ENCODE results near the gene BPNT1. TPM values are rescaled to one million over a fixed set of nuclear protein-coding genes. Genes with fewer than 3 reads are reported as not detected.

Gene BPNT1
- 27.1 and 27.6 TPM in 2 replicates for total RNA-seq
- long read RNA-seq, transcript BPNT1-201 (9 exons, 2,465 nt): major isoform, 12 of 27 reads
- long read RNA-seq, partial matches to known transcripts: 7 of 27 reads
- long read RNA-seq, other reads (novel, unspliced or antisense): 4 of 27 reads

DNA sequence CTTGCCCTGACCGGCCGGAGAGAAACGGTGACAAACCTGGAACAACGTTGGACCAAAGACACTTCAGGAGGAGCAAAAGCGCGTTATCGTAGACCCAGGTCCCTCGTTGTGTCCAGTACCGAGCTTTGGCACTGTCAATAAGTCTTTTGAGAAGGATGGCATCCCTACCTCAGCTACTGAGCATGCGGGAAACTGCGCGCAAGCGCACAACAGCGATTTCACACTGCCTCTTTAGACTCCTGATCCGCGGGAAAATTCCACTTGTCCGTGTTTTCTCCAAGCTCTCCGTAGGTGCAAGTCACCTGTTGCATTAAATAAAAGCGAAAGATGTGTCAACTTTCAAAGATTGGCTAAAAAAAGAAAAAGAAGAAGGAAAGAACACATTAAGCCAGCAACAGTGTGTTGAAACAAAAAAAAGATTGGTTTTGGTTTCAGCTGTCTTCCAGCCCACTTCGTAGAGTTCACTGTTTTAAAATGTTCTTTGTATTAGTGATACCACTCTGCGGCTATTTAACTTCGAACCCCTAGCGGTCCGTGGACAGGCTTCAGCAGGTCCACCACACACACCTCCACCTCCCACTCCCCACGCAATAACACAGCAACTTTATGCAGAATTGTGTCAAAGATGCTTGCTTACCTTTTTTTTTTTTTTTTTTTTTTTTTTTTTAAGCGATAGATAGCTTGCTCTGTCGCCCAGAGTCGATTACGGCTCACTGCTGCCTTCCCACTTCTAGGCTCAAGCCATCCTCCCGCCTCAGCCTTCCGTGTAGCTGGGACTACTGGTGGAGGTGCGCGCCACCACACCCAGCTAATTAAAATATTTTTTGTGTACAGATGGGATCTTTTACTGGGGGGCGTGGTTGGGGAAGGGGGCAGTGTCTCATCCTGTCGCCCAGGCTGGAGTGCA, at the start of gene BPNT1:
Gene BPNT1 (minus strand): TSS at position 139 of the 907 bp plus-strand sequence. CDS start 9,942 bp downstream, outside the sequence.
- peak within 1 kb of the TSS; percentile 84 for H3K4me3 Mint-ChIP-seq (ENCODE audit: low read depth)
- peak; percentile 40 for TF ChIP-seq CTCF (IDR thresholded peaks at IDR 0.05; ENCODE audit: unreplicated experiment)
- no peaks in the 10 kb centered on the region for H3K27me3 Mint-ChIP-seq
- peak; percentile 92 for DNase-seq (ENCODE audit: low spot score, unreplicated experiment)
- peak within 1 kb of the TSS; percentile 91 for H3K27ac Mint-ChIP-seq
- no peaks in the 10 kb centered on the region for H3K36me3 Mint-ChIP-seq (ENCODE audit: insufficient read depth)
- no peaks in the 10 kb centered on the region for H3K9me3 Mint-ChIP-seq (ENCODE audit: low read depth)
- no peaks in the 10 kb centered on the region for H3K4me1 Mint-ChIP-seq (ENCODE audit: low read depth)

DNA sequence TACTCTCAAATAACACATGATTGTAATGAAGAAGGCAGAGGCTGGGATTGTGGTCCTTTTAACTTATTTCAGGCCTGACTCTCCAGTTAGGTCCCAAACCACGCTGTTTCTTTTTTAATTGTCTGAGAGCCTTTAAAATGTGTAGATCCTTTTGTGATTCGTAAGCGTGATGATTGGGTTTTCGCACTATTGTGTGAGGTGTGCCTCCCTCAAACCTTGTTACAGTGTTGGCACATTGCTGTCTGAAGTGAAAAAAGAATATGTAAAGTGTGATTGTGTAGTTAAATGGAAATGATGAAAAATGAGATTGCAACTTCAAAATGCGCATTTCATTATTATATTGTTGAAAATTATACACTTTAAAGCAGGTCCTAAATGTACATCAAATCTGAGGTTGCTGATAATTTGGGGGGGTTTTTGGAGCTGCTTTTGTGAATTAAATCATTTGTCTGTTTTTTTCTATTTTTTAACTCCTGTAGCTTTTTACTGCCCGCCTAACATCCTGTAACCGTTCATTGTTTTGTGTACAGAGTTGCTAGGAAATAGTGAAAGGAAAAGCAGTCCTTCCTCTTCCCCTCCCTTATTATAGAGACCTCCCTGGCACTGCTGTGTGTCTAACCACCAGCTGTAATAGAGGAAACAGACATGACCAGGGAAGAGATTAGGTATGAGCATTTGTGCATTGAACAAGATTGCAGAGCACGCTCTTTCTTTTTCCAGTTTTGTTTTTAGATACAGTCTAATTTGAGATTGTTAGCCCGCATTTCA, 47.6 kb upstream of the BPNT1 start:
- no peaks in the 10 kb centered on the region for H3K9me3 Mint-ChIP-seq (ENCODE audit: low read depth)
- no peak overlapping the region for H3K27ac Mint-ChIP-seq
- no peaks in the 10 kb centered on the region for H3K27me3 Mint-ChIP-seq
- peaks cover 37% of the 10 kb centered on the region for H3K36me3 Mint-ChIP-seq (ENCODE audit: insufficient read depth)
- no peak for DNase-seq (ENCODE audit: low spot score, unreplicated experiment)
- H3K4me3 Mint-ChIP-seq (ENCODE audit: low read depth): no peak overlapping the region
- no peaks in the 10 kb centered on the region for H3K4me1 Mint-ChIP-seq (ENCODE audit: low read depth)
- no peak for TF ChIP-seq CTCF (IDR thresholded peaks at IDR 0.05; ENCODE audit: unreplicated experiment)

DNA sequence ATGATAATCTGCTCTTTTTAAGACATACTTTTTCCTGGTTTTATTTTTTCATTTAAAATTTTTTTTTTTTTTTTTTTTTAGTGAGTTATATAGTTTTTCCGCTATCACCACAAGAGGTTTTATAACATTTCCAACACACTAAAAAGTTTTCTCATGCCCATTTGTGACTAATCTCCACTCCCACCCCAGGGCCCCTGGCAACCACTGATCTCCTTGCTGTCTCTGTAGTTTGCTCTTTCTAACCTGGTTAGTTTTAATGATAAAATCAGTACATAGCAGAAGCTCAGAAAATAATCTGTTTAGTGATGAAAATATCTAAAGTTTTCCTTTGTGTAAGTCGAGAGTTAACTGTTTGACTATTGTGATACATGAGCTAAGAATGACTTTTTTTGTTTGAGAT, 46.2 kb upstream of the BPNT1 start:
- no peak for TF ChIP-seq CTCF (IDR thresholded peaks at IDR 0.05; ENCODE audit: unreplicated experiment)
- Mint-ChIP-seq H3K4me1 (ENCODE audit: low read depth) (no peaks in the 10 kb centered on the region), H3K9me3 (ENCODE audit: low read depth) (no peaks in the 10 kb centered on the region), H3K27ac (peak overlapping the region; percentile 35), H3K27me3 (no peaks in the 10 kb centered on the region), H3K4me3 (ENCODE audit: low read depth) (no peak overlapping the region), H3K36me3 (ENCODE audit: insufficient read depth) (peaks cover 33% of the 10 kb centered on the region)
- no peak for DNase-seq (ENCODE audit: low spot score, unreplicated experiment)

DNA sequence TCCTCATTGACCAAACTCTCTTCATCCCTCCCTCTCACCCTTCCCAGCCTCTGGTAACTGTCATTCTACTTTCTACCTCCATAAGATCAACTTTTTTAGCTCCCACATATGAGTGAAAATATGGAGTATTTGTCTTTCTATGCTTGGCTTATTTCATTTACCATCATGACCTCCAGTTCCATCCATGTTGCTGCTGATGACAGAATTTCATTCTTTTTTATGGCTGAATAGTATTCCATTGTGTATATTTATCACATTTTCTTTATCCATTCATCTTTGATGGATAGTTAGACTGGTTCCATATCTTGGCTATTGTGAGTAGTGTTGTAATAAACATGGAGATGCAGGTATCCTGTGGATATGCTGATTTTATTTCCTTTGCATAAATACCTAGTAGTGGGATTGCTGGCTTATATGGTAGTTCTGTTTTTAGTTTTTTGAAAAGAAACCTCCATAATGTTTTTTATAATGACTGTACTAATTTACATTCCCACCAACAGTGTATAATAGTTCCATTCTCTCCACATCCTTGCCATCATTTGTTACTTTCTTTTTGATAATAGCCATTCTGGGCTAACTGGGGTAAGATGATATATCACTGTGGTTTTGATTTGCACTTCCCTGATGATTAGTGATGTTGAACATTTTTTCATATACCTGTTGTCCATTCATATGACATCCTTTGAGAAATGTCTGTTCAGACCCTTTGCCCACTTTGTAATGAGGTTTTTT, 40.1 kb upstream of the BPNT1 start:
- H3K9me3 Mint-ChIP-seq (ENCODE audit: low read depth): peaks cover 4% of the 10 kb centered on the region
- no peak overlapping the region for H3K4me3 Mint-ChIP-seq (ENCODE audit: low read depth)
- peaks cover 5% of the 10 kb centered on the region for H3K4me1 Mint-ChIP-seq (ENCODE audit: low read depth)
- peaks cover 38% of the 10 kb centered on the region for H3K36me3 Mint-ChIP-seq (ENCODE audit: insufficient read depth)
- no peak overlapping the region for H3K27ac Mint-ChIP-seq
- DNase-seq (ENCODE audit: low spot score, unreplicated experiment): no peak
- TF ChIP-seq CTCF (IDR thresholded peaks at IDR 0.05; ENCODE audit: unreplicated experiment): no peak
- H3K27me3 Mint-ChIP-seq: no peaks in the 10 kb centered on the region
